Transverse colon (tissue), 3 donors: ENCODE measurements around the gene CACNA1I.

Experiments used
- EP300 ChIP-seq: sonication (generic); formaldehyde crosslinking; IDR thresholded peaks from one replicate; pipeline ENCODE4 v1.6.1; 2017; ENCODE audit warnings: antibody characterized with exemption, low read depth
- POLR2A ChIP-seq: fragments of 450-650 bp; IDR thresholded peaks from one replicate; pipeline ENCODE4 v1.6.1; 2016; ENCODE audit warnings: antibody characterized with exemption, mild to moderate bottlenecking, moderate library complexity
- TF ChIP-seq, protein P1 (sequence below), 5 experiments: fragments of 200-600 bp in 3 of 5; fragments of 450-650 bp in 2 of 5; sonication (generic) in 3 of 5; IDR thresholded peaks; 1 replicate in 2 of 5; 2 replicates in 3 of 5; pipeline ENCODE4 v1.5.1; 2016 to 2017; ENCODE audit warnings: antibody characterized with exemption in 5 of 5, inconsistent platforms in 3 of 5, mild to moderate bottlenecking in 2 of 5, moderate library complexity in 1 of 5

DNA sequence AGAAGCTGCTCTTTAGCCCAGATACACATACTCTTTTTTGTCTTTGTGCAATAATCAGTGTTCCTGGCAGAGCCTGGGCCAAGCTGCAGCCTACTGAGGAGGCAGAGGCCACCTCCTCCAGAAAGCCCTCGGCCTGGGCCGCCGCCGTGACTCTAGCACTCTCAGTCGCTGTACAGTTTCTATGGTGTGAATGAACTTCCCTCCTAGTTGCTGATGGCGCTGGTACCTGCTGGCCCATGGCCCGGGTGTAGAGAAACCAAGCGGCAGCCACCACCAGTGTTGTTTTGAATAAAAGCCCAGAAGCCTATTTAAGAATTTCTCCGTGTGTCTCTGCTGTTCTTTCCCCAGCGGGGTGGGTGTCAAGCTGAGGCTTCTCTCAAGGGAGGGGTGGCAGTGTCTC lies 118.9 kb downstream of the CACNA1I start:
- TF ChIP-seq, protein P1, sequence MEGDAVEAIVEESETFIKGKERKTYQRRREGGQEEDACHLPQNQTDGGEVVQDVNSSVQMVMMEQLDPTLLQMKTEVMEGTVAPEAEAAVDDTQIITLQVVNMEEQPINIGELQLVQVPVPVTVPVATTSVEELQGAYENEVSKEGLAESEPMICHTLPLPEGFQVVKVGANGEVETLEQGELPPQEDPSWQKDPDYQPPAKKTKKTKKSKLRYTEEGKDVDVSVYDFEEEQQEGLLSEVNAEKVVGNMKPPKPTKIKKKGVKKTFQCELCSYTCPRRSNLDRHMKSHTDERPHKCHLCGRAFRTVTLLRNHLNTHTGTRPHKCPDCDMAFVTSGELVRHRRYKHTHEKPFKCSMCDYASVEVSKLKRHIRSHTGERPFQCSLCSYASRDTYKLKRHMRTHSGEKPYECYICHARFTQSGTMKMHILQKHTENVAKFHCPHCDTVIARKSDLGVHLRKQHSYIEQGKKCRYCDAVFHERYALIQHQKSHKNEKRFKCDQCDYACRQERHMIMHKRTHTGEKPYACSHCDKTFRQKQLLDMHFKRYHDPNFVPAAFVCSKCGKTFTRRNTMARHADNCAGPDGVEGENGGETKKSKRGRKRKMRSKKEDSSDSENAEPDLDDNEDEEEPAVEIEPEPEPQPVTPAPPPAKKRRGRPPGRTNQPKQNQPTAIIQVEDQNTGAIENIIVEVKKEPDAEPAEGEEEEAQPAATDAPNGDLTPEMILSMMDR (IDR thresholded peaks at IDR 0.05), result no peak
- no peak for TF ChIP-seq POLR2A
- TF ChIP-seq EP300, result no peak
